Naive B cell (primary cell): ENCODE data around the gene DENND2D. TPM values are rescaled to one million over a fixed set of nuclear protein-coding genes. Genes with fewer than 3 reads are reported as not detected.

Experiments used
- ATAC-seq, 2 donors: fragments of 150-1000 bp; cut with Tn5 transposase; 2 replicates each; pipeline ENCODE4 v1.10.0; 2021; ENCODE audit warnings: low read depth in 2 of 2, mild to moderate bottlenecking in 2 of 2, moderate library complexity in 2 of 2
- DNase-seq: peaks from one replicate; pipeline ENCODE4 v3.0.0; 2022
- H3K27ac Mint-ChIP-seq, 6 donors: one replicate each; pipeline ENCODE4 v1.8.0; 2020 to 2022; ENCODE audit warnings: mild to moderate bottlenecking in 6 of 6, mixed read lengths in 6 of 6, moderate library complexity in 5 of 6, inconsistent platforms in 2 of 6
- H3K27me3 Mint-ChIP-seq, 3 donors: one replicate each; pipeline ENCODE4 v1.8.0; 2021 to 2022; ENCODE audit warnings: mixed read lengths in 3 of 3, mild to moderate bottlenecking in 1 of 3
- H3K36me3 Mint-ChIP-seq, 2 donors: one replicate each; pipeline ENCODE4 v1.8.0; 2020 to 2022; ENCODE audit warnings: mixed read lengths in 2 of 2, inconsistent platforms in 1 of 2, mild to moderate bottlenecking in 1 of 2
- H3K4me1 Mint-ChIP-seq, 3 donors: one replicate each; pipeline ENCODE4 v1.8.0; 2020 to 2022; ENCODE audit warnings: mixed read lengths in 3 of 3, inconsistent platforms in 1 of 3, mild to moderate bottlenecking in 1 of 3, moderate library complexity in 1 of 3
- H3K4me3 Mint-ChIP-seq, 8 donors: one replicate each; pipeline ENCODE4 v1.8.0; 2020 to 2022; ENCODE audit warnings: mild to moderate bottlenecking in 8 of 8, mixed read lengths in 8 of 8, moderate library complexity in 8 of 8, inconsistent platforms in 2 of 8
- H3K9me3 Mint-ChIP-seq, 7 donors: one replicate each; pipeline ENCODE4 v1.8.0; 2020 to 2022; ENCODE audit warnings: mixed read lengths in 7 of 7, mild to moderate bottlenecking in 5 of 7, inconsistent platforms in 2 of 7, moderate library complexity in 1 of 7
- polyA plus RNA-seq, 6 donors: library from polyadenylated mRNA; unstranded; fragments of 300-500 nt; fragmentation: Illumina TruSeq; gene quantifications; one replicate each; pipeline ENCODE4 v1.2.3, GENCODE V29; 2021; ENCODE audit warnings: low read depth in 6 of 6

DENND2D gene
- polyA plus RNA-seq, 6 donors from 2014 or later, result 60.2 to 124 (median 82.6) TPM

- H3K4me1 Mint-ChIP-seq, result peaks cover 57 to 79% (median 78%) of the 10 kb centered on the region in 3 donors
- DNase-seq (no peak), ATAC-seq (no peak)
- no peaks in the 10 kb centered on the region for H3K9me3 Mint-ChIP-seq
- H3K36me3 Mint-ChIP-seq, result peaks cover 27 to 34% of the 10 kb centered on the region in 2 donors
- H3K27ac Mint-ChIP-seq, result peak overlapping the region; percentile 11 to 90 (median 77)
- H3K27me3 Mint-ChIP-seq, result no peaks in the 10 kb centered on the region
- peak overlapping the region in 5 of 8 donors; percentile 20 to 57 (median 45) for H3K4me3 Mint-ChIP-seq
Measured at GRCh38 chr1:111145963-111146768, 54.3 kb downstream of the DENND2D start.

GRCh38 chr1:111145542-111145941 is 54.9 kb downstream of the DENND2D start:
- Mint-ChIP-seq H3K27me3 (no peaks in the 10 kb centered on the region), H3K9me3 (no peaks in the 10 kb centered on the region), H3K4me1 (peaks cover 57 to 78% (median 76%) of the 10 kb centered on the region in 3 donors), H3K4me3 (peak overlapping the region in 3 of 8 donors; percentile 40 to 57 (median 45)), H3K36me3 (peaks cover 27 to 34% of the 10 kb centered on the region in 2 donors), H3K27ac (peak overlapping the region; percentile 11 to 90 (median 54))
- ATAC-seq (no peak), DNase-seq (no peak)

- Mint-ChIP-seq H3K9me3 (no peaks in the 10 kb centered on the region), H3K4me1 (peaks cover 53 to 73% (median 65%) of the 10 kb centered on the region in 3 donors), H3K4me3 (peak overlapping the region; percentile 38 to 100 (median 94))
Measured at GRCh38 chr1:111142356-111142975, 58.0 kb downstream of the DENND2D start.

GRCh38 chr1:111141245-111142220 is 58.9 kb downstream of the DENND2D start:
- Mint-ChIP-seq H3K4me3 (peak overlapping the region; percentile 92 to 100 (median 98)), H3K27me3 (no peaks in the 10 kb centered on the region), H3K36me3 (peaks cover 6 to 29% of the 10 kb centered on the region in 2 donors), H3K4me1 (peaks cover 47 to 72% (median 58%) of the 10 kb centered on the region in 3 donors), H3K27ac (peak overlapping the region; percentile 68 to 100 (median 95)), H3K9me3 (no peaks in the 10 kb centered on the region)
- ATAC-seq (no peak), DNase-seq (no peak)

More at GRCh38 chr1:111142356-111142975, 58.0 kb downstream of the DENND2D start:
- Mint-ChIP-seq H3K27ac (peak overlapping the region in 5 of 6 donors; percentile 4 to 96 (median 69)), H3K36me3 (peaks cover 6 to 31% of the 10 kb centered on the region in 2 donors), H3K27me3 (no peaks in the 10 kb centered on the region)
- ATAC-seq (no peak), DNase-seq (no peak)

GRCh38 chr1:111140680-111140967 is 59.8 kb downstream of the DENND2D start:
- H3K27me3 Mint-ChIP-seq, result no peaks in the 10 kb centered on the region
- no peak for ATAC-seq
- H3K9me3 Mint-ChIP-seq, result no peaks in the 10 kb centered on the region
- H3K4me3 Mint-ChIP-seq, result peak overlapping the region; percentile 92 to 100 (median 98)
- no peak for DNase-seq
- peak overlapping the region; percentile 68 to 100 (median 96) for H3K27ac Mint-ChIP-seq
- H3K36me3 Mint-ChIP-seq, result peaks cover 12 to 20% of the 10 kb centered on the region in 2 donors
- H3K4me1 Mint-ChIP-seq, result peaks cover 46 to 72% (median 58%) of the 10 kb centered on the region in 3 donors

GRCh38 chr1:111139956-111140679 is 60.3 kb downstream of the DENND2D start, which contains the start of the genes CEPT1 and DRAM2:
CEPT1 (plus strand) TSS chr1:111140223; CDS start chr1:111147715, 7,492 bp downstream.
DRAM2 (minus strand) TSS chr1:111140093; CDS start chr1:111131554, 8,539 bp downstream.
- Mint-ChIP-seq H3K36me3 (peaks cover 15 to 20% of the 10 kb centered on the region in 2 donors), H3K27me3 (no peaks in the 10 kb centered on the region), H3K9me3 (no peaks in the 10 kb centered on the region), H3K27ac (peak within 1 kb of the TSS; percentile 96 to 100 (median 98)), H3K4me1 (peaks cover 51 to 73% (median 61%) of the 10 kb centered on the region in 3 donors), H3K4me3 (peak within 1 kb of the TSS; percentile 92 to 100 (median 98))
- peak; percentile 76 to 80 for ATAC-seq
- DNase-seq, result peak; percentile 92

GRCh38 chr1:111139324-111139955 is 61.0 kb downstream of the DENND2D start:
- Mint-ChIP-seq H3K36me3 (peaks cover 15 to 20% of the 10 kb centered on the region in 2 donors), H3K9me3 (no peaks in the 10 kb centered on the region), H3K4me3 (peak overlapping the region; percentile 92 to 100 (median 98)), H3K4me1 (peaks cover 52 to 79% (median 66%) of the 10 kb centered on the region in 3 donors), H3K27ac (peak overlapping the region; percentile 96 to 100 (median 98)), H3K27me3 (no peaks in the 10 kb centered on the region)
- DNase-seq (no peak), ATAC-seq (peak; percentile 67 to 68)

Other genes with a start within 250 kb of the DENND2D start
- gene LRIF1, start 236.7 kb downstream of the DENND2D start, polyA plus RNA-seq, result 10 to 100 TPM; 17.3 to 41.8 (median 32.7) TPM
- gene DRAM2, start 60.6 kb downstream of the DENND2D start, polyA plus RNA-seq, result 100 to 1,000 TPM; 266 to 365 (median 332) TPM
- gene CEPT1, start 60.4 kb downstream of the DENND2D start, polyA plus RNA-seq, result 10 to 100 TPM; 52.0 to 76.1 (median 65.8) TPM
- gene CHI3L2, start 27.1 kb upstream of the DENND2D start, polyA plus RNA-seq, result 100 to 1,000 TPM in 4 of 6 donors, 10 to 100 TPM in 2; 42.6 to 239 (median 159) TPM
- not detected for gene CHIA, start 90.2 kb upstream of the DENND2D start, polyA plus RNA-seq
- 1 to 10 TPM in 2 of 6 donors, under 1 TPM in 4; 0.51 to 2.7 (median 0.71) TPM for gene OVGP1, start 227.1 kb upstream of the DENND2D start, polyA plus RNA-seq
- 10 to 100 TPM; 46.4 to 61.2 (median 54.8) TPM for gene WDR77, start 248.6 kb upstream of the DENND2D start, polyA plus RNA-seq
- 100 to 1,000 TPM; 356 to 441 (median 405) TPM for gene ATP5PB, start 248.8 kb upstream of the DENND2D start, polyA plus RNA-seq